Measurements from ENCODE around the gene GRAMD4.

Gene GRAMD4

DNA sequence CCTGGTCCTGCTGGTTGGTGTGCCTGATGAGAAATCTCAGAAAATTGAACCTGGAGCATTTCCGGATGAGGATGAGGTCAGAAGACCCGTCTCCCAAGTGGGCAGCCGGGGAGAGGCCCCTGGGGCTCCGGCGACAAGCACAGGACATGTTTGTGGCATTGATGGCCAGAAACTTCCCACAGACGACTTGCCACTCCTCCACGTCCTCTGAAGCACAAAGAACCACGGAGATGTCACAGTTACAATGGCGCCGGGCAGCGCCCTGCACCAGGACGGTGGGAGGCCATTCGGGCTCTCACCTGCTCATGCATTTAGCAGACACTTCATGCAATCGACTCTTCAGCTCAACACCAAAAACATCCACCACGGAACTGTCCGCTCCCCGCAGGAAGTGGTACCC is 71.4 kb downstream of the GRAMD4 start:
- no peak for DNase-seq (ENCODE audit: low spot score)

DNA sequence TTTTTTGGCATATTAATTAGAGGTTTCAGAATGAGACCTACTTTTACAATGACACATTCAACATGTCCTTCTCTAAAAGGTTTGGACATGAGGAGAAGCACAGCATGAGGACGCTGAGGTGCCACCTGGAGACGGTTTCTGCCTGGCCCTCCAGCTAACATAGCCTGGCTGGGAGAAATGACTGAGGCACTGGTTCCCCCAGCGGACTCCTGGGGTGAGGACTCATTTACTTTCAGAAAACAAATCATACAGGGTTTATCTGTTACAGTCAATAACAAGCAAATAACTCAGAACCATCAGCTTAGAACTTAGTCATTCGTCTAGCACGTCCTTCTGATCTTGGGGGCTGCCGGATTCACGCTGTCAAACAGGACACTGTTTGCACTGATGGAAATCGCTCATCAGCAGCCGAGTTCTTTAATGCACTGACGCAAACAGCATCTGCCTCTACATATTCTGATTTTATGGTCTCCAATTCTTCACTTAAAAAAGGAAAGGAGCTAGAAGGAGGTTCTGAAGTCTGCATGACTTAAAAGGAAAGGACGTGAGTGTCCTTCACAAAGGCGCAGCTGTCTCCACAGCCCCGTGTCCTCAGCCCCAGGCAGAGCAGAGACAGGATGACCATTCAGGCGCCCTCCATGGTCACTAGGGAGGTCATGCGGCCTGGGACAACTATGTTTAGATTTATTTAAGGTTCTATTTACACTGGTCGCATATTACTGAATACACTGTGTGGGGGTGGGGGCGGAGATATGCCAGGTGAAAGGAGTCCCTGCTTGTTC is 73.6 kb downstream of the GRAMD4 start:
- no peak for DNase-seq (ENCODE audit: low spot score)

DNA sequence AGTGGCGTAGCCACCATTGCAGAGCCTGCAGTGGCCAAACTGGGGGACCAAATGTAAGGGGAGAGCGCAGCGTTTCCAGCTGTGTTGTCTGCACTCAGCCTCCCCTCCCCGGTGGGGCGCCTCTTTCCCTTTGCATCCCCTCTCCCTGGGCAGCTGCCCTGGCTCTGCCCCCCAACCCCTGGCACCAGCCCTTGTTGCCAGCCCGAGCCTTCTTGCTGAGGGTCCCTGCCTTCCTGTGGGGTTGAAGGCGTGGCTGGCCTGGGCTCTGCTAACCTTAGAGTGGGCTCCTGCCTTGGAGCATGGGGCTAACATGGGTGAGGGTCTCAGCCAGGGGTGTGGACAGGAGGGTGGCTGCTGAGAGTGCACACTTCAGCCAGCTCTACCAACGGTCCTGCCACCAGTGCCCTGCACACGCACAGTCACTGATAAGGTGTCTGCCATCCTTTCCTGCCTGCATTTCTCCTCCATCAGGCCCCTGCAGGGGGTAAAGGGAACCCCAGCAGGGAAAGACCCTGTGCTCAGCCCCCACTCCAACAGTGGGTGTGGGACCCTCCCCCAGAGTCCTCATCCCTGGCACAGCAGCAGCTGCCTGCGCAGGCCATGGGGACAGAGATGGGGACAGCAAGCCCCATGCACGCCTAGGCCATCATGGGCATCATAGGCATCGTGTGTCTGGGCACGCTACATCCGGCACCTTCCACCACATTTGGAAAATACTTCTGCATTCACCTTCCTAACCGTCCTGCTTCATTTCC is 74.4 kb downstream of the GRAMD4 start:
- no peak for DNase-seq (ENCODE audit: low spot score)

DNA sequence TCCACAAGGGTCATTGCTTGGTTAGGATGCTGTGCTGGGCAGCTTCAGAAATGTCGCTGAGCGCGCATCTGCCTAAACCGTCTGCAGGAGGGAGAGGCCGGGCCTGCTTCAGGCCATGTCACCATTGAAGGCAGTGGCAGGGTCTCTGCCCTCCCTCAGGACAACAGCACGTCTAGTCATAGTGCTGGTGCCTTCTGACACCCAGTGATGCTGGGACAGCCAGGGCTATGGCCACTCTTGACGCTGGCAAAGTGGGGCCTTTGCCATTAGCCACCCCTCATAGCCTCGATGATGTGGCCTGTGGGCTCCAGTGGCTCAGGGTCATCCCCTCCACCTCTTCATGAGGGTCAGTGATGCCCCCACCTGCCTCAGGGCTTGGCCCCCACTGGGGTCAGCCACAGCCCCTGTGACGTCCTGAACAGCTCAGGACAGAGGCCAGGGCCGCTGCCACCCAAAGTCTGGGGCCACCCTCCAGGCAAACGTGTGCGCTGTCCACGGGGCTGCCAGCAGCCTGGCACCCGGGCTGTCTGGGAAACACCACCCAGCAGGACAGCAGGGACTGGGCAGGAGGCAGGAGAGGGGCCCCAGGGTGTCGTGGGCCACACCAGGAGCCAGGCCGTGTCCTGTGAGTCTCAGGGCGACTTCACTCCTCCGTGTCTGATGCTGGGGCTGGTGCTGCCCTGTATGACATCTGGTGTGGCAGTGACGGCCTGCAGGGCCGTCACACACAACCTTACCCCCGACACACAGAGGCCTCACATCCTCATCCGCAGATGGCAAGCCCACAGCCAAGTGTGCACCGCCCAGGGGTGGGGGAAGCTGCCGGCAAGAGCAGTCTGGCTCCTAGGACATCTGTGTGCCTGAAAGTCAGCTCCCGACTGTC is 75.4 kb downstream of the GRAMD4 start:
- no peak for DNase-seq (ENCODE audit: low spot score)

DNA sequence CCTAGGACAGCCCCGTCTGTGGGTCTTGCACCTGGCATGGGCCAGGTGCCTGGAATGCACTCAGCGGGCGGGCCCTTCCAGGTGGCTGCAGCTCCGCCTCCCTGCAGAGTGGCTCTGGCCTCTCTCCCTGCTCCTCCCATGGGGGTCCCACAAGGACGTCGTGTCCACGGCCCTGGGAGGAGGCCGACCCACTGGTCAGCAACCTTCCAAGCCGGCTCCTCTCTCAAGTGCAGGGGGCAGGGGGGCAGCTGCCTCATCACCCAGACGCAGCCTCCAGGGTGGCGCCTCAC is 76.0 kb downstream of the GRAMD4 start:
- DNase-seq (ENCODE audit: low spot score) = no peak

DNA sequence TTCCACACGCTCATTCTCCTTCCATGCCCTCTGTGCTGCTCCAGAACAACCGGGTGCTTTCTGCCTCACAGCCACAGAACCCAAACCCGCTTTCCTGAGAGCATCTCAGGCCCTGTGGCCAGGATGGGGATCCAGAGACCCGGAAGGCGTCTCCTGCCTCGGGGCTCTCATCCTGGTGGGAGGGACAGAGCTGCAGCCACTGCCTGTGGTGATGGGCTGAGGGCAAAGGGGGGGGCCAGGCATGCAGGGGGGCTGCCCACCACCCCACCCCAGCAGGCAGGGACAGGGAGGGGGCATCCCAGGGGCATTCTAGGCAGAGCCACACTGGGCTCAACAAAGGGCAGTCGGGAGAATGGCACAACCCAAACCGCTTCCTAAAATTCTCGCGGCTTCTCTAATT is 76.4 kb downstream of the GRAMD4 start:
- DNase-seq (ENCODE audit: low spot score) = no peak

DNA sequence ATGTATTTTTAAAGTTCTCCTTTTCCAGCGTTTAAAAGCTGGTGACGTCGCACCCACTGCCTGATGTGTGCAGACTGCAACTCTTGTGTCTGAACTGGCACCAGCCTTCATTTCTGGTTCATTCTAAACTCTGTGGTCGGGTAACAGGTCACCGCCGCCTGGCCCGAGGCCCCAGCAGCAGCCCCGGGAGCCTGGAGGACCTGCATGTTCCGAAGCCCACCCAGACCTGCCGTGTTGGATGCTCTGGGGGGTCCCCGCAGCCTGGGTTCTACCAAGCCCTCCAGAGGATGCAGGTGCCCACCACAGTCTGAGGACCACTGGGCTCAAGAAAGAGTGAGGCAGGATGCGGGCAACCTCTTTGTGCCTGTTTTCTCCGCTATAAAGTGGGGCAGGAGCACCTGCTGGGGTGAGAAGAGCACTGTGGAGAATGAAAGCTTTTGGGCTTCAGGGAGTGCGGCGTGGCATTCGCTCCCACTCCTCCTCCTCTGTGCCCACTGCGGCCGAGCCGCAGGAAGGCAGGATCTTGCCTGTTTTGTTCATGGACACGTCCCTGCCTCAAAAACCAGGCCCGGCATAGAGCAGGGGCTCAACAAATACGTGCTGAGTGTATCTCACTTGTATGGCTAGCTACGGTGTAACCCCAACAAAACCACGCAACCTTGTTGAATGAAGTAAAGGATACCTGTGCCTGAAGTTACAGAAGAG is 77.8 kb downstream of the GRAMD4 start:
- DNase-seq (ENCODE audit: low spot score) = no peak

DNA sequence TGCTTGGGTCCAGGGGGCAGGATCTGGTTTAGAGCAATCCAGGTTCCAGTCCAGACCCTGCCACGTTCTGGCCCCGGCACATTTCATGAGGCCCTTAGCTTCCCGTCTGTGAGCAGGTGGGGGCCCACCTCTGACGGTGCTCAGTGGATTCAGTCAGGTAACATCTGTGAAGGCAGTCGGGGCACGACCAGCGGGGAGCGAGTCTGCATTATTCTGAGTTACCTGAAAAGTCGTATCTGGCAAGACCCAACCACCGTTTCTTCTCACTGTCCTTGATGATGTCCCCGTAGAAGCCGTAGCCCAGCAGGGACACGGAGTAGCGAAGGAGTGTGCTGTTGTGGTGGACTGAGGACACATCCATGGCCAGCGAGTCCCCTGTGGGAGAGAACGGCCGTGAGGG is 78.9 kb downstream of the GRAMD4 start:
- no peak for DNase-seq (ENCODE audit: low spot score)

DNA sequence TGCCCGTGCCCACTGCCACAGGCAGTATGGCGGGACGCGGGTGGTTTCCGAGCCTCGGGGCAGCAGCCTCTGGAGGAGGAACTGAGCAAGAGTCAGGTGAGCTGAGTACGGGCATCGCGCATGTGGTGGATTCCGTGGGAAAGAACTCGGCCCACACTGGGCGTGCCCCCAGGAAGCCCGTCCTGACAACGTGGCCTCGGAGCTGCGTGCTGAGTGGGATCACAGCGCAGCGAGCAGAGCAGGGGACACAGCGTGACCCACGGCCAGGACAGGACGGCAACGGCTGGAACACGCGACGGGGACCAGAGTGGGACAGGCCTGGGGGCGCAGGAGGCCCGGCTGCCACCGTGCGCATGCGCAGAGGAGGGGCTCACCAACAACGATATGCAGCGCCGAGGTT is 81.1 kb downstream of the GRAMD4 start:
- no peak for DNase-seq (ENCODE audit: low spot score)

DNA sequence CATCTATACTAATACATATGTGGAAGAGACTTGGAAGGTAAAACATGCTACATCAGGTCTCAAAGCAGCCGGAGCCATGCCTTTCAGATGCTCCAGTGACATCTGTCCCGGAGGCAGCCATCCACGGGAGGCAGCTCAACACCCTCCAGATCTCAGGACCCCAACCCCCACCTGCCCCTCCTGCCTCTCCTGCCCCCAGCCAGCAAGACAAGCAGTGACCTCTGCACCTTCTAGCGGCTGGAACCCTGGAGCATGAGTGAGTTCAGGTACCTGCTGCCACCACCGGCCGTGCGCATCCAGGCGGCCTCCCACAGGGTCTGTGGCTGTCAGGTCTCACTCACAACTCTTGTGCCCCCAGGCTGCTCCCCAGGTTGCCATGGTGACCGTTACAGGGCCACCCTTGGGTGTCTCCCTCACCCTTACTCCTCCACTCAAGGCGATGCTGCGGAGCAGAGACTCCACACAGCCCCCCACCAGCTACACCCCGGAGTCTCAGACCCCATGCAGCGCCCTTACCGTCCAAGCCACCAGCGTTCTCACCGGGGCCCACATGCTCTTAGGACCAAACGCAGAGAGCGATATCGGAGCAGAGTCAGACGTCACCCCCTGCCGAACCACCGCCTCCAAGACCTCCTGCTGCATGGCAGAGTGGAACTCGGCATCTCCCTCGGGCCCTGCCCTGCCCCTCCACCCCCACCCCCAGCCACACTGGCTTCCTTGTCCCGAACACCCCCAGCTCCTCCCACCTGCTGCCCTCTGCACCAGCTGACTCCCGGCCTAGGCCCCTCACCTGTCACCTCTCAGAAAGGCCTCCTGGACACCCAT is 83.2 kb downstream of the GRAMD4 start:
- no peak for DNase-seq (ENCODE audit: low spot score)

DNA sequence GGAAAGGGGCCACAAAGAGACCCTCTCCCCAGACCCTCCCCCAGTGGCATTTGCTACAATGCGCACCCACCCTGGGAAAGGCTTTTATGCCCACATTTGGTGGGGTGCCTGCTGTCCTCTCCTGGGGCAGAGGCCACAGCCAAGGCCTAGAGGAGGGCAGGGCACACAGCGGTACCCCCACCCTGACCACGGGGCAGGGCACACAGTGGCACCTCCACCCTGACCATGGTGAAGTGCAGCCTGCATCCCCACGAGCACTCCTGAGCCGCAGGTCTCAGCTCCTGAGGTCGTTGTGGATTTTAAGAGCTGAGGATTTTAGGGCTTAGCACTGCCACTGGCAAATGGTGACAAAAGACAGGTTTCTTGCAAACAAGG is 83.8 kb downstream of the GRAMD4 start:
- no peak for DNase-seq (ENCODE audit: low spot score)

DNA sequence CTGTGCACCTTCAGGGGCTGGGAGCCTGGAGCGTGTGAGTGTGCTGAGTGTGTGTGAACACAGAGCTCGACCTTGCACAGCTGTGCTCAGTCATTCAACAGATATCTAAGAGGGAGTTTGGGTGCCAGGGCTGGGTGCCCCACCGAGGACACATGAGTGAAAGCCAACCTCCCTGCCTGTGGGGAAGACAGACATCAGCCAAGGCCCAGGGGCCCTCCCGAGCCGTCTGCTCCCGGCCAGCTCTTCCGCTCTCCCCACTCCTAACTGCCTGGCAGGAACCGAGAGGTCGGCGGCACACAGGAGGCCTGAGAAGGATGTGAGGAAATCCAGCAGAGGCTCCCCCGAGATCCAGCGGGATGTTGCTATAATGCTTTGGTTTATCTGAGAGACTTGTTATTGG is 85.9 kb downstream of the GRAMD4 start:
- no peak for DNase-seq (ENCODE audit: low spot score)

DNA sequence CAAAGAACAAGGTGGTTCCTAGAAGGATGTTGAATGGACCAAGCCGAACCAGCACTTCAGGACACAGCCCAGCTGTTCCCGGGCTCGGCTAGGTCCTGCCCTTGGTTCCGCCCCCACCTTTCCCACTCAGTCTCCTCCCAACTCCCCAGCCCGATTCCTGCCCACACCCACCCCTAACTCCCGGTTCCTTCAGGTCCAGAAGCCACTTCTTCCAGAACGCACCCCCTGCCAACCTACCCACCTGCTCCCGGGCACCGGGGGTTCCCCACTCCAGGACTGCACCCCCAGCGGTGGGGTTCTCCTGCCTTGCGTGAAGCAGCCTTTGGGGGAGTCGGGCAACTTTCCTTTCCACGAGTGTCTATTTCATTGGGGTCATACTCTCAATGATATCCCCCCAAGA is 87.1 kb downstream of the GRAMD4 start:
- DNase-seq (ENCODE audit: low spot score) = no peak

DNA sequence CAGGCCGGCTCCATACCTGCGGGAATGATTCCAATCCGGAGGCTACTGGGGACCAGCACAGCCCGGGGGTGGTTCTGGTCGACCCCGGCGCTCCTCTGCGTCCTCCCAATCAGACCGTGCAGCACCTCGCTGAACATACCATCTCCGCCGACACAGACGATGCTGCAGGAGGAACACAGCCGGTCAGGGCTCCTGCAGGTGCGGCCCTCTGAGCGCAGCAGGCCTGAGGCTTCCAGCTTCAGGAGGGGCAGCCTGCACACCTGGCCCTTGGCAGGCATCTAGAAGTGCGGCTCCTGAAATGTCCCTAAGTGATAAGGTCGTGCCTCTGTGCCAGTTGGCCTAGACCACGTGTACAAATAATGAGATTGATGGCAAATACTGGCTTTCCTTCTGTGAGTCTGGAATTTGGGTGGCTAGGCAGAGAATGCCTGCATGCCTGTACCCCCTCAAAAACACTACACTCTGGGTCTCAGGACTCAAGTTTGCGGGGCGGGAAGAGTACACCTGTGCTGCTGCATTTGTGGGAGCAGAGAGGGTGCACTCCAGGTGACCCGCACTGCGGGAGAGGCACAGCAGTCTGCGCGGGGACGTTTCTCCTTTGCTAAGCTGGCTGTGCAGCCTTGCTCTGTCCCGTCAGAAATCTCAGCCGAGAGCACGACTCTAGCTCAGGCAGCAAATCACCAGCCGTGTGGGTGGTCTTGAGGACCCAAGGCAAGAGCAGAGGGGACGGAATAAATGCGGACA is 87.8 kb downstream of the GRAMD4 start:
- no peak for DNase-seq (ENCODE audit: low spot score)

DNA sequence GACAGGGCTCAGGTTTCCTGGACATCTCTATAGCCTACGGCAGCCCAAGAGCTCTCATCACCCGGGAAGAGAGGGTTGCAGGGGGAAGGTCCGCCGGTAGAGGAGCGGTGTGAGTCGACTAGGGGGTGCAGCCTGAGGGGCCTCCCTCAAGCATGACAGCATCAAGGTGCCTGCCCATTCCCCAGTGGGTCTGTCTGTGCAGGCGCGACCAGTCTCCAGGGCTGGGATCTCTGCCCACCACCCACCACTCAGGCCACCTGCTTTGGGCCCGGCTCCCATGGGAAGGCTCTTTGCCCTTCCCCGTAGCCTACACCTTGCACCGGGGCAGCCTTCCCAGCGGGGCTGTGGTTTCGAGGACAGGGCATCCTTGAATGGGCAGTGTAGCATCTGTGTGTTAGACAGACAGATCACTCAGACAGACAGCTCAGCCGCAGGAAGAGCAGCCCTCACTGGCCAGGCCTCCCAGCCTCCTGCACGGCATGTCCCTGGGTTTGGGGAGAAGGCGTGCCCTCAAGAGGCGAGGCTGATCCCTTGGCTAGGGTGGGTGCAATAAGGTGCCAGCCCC is 88.7 kb downstream of the GRAMD4 start:
- DNase-seq (ENCODE audit: low spot score) = no peak

DNA sequence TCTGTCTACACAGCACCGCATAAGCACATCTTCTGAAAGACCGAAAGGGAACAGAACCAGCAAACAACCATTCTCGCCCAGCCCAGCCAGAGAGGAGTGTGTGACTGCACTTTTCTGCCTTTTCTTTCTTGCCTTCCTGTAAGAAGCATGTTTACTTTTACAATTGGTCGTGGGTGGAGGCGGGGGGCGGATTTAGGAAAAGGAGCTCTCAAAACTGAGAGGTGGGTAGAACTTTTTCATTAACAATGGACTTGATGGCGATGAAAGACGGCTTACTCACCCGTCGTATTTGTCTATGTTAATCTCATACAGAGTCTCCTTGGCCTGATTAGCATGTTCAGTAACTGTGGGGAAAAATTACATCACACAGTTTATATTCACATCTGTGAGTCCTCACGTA is 90.6 kb downstream of the GRAMD4 start:
- no peak for DNase-seq (ENCODE audit: low spot score)

DNA sequence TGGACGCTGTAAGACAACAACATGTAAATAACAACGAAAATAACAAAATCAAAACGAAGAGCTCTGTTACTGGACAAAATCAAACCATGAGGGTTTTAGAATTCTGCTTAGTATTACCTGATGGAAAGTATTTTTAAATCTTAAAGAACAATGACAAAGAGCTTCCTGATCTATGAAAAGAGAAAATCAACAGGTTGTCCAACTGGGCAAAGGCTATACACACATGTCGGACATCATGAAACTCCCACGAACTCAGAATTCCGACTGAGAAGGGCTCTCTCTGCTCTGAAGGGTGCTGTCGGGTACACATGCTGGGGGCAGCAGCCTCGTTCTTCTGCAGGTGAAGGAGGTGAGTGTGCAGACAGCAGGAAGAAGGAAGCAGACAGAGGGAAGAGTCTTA is 92.1 kb downstream of the GRAMD4 start:
- DNase-seq (ENCODE audit: low spot score) = no peak

DNA sequence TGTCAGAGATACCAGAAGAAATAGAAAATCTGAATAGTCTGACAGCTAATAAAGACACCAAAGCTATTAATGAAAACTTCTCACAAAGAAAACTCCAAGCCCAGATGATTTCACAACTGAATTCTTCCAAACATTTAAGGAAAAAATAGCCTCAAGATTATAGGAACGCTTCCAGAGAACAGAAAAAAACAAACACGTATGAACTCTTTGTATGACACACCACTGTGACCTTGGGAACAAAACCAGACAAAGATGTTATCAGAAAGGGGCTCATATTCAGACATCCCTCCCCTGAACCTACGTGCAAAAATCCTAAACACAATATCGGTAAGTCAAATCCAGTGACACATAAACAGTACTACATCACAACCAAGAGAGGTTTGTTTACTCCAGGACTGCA is 94.4 kb downstream of the GRAMD4 start:
- no peak for DNase-seq (ENCODE audit: low spot score)

DNA sequence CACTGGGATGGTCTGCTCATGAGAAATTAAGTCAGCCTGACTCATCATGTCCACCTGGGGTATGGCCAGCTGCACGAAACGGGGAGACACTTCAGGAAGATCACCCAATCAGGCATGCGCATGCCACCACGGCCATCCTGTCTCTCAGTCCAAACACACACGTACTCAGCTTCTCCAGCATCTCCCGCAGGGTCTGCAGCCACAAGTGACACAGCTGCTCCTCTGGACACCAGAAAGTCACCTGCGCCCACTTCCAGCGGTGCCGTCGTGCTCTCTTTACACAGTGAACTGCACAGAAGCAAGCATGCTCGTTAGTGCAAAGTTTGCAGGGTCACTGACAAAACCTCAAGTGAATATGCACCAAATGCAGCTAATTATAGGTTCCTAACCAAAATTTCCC is 99.7 kb downstream of the GRAMD4 start:
- DNase-seq (ENCODE audit: low spot score) = no peak

DNA sequence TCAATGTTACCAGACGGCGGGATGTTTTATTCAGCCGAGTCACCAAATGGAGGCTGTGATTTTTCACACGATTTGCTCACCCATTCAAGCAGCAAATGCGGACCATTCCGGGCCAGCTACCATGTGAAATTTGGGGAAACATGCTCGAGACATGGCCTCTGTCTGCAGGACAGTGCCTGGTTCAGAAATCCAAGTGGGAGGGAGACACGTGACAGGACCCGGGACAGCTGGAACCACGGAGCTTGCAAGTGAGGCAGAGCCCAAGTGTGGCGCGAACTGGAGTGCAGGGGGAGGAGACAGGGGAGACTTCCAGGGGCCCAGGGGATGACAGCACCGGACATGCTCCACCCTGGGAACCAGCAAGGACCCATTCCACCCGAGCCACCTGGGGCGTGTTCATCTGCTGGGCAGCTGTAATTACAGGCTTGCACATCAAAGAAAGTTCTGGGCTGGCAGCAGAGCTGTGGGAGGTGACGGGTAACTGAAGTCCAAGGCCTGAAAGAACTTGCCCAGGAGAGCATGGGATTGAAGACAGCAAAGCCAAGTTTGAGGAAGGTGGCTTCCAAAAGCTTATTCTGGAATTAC is 101.4 kb downstream of the GRAMD4 start:
- DNase-seq (ENCODE audit: low spot score) = no peak
